ENCODE measurements around the gene ZNF148. TPM values are rescaled to one million over a fixed set of nuclear protein-coding genes. Genes with fewer than 3 reads are reported as not detected.

ZNF148 gene
- total RNA-seq, 1 donor from 2014 or later: 17.7 TPM

- no peak for ATAC-seq
- DNase-seq (ENCODE audit: low spot score): no peak
These were observed 145.4 kb downstream of the ZNF148 start for GRCh38 chr3:125229707-125230106.

- no peak for ATAC-seq
- no peak for DNase-seq (ENCODE audit: low spot score)
These were observed 146.0 kb downstream of the ZNF148 start for GRCh38 chr3:125229168-125229567.

GRCh38 chr3:125221831-125222230 is 153.3 kb downstream of the ZNF148 start:
- DNase-seq (ENCODE audit: low spot score) (no peak), ATAC-seq (no peak)

- no peak for DNase-seq (ENCODE audit: low spot score)
- ATAC-seq: peak; percentile 30
These were observed 154.2 kb downstream of the ZNF148 start for GRCh38 chr3:125220727-125221429.

- DNase-seq (ENCODE audit: low spot score) (no peak), ATAC-seq (no peak)
These were observed 154.9 kb downstream of the ZNF148 start for GRCh38 chr3:125220183-125220582.

GRCh38 chr3:125219261-125219701 is 155.8 kb downstream of the ZNF148 start:
- ATAC-seq (peak; percentile 40), DNase-seq (ENCODE audit: low spot score) (no peak)

- ATAC-seq: no peak
These were observed 160.4 kb downstream of the ZNF148 start for GRCh38 chr3:125214738-125215137.

GRCh38 chr3:125213946-125214542 is 161.1 kb downstream of the ZNF148 start:
- no peak for ATAC-seq
- no peak for DNase-seq (ENCODE audit: low spot score)

More at GRCh38 chr3:125214738-125215137, 160.4 kb downstream of the ZNF148 start:
- no peak for DNase-seq (ENCODE audit: low spot score)

GRCh38 chr3:125213364-125213755 is 161.8 kb downstream of the ZNF148 start:
- no peak for DNase-seq (ENCODE audit: low spot score)
- ATAC-seq: no peak

GRCh38 chr3:125212509-125213363 is 162.4 kb downstream of the ZNF148 start, which contains the start of gene SLC12A8:
Gene SLC12A8, minus strand, starts transcription at chr3:125212748. Its CDS starts 1,399 bp downstream, at chr3:125211349.
- ATAC-seq: peak; percentile 87
- DNase-seq (ENCODE audit: low spot score): peak; percentile 64

- peak; percentile 62 for ATAC-seq
- peak; percentile 50 for DNase-seq (ENCODE audit: low spot score)
These were observed 163.0 kb downstream of the ZNF148 start for GRCh38 chr3:125212091-125212508.

- DNase-seq (ENCODE audit: low spot score) (no peak), ATAC-seq (no peak)
These were observed 163.5 kb downstream of the ZNF148 start for GRCh38 chr3:125211523-125212090.

- DNase-seq (ENCODE audit: low spot score): no peak
- peak; percentile 4 for ATAC-seq
These were observed 167.1 kb downstream of the ZNF148 start for GRCh38 chr3:125207949-125208568.

- ATAC-seq: peak; percentile 86
- peak; percentile 91 for DNase-seq (ENCODE audit: low spot score)
These were observed 167.6 kb downstream of the ZNF148 start for GRCh38 chr3:125207507-125207906.

- ATAC-seq (peak; percentile 69), DNase-seq (ENCODE audit: low spot score) (no peak)
These were observed 168.2 kb downstream of the ZNF148 start for GRCh38 chr3:125206934-125207333.

- no peak for DNase-seq (ENCODE audit: low spot score)
- ATAC-seq: no peak
These were observed 171.4 kb downstream of the ZNF148 start for GRCh38 chr3:125203731-125204130.

- peak; percentile 22 for ATAC-seq
- no peak for DNase-seq (ENCODE audit: low spot score)
These were observed 172.9 kb downstream of the ZNF148 start for GRCh38 chr3:125202197-125202596.

- ATAC-seq (peak; percentile 96), DNase-seq (ENCODE audit: low spot score) (no peak)
These were observed 174.4 kb downstream of the ZNF148 start for GRCh38 chr3:125200731-125201139.

GRCh38 chr3:125194849-125195601 is 180.1 kb downstream of the ZNF148 start:
- DNase-seq (ENCODE audit: low spot score) (no peak), ATAC-seq (peak; percentile 46)

Measured in left lobe of liver (tissue), 2 donors.